Activated B cell treated with CpG ODN at 0.5 μM for 24 hours (primary cell): ENCODE results near the gene SHQ1. TPM values are rescaled to one million over a fixed set of nuclear protein-coding genes. Genes with fewer than 3 reads are reported as not detected.

ENCODE experiments used
- ATAC-seq: fragments of 200-7000 bp; cut with Tn5 transposase; one replicate; pipeline ENCODE4 v1.10.0; 2021; ENCODE audit warnings: low read depth, mild to moderate bottlenecking, moderate library complexity
- CTCF ChIA-PET: fragments of 350-600 bp; sonication (Branson Sonifier 250); formaldehyde crosslinking; loops from one replicate; lab custom pipeline; 2021; ENCODE audit warnings: antibody characterized with exemption; lab: Charles Lee
- POLR2A ChIA-PET: fragments of 350-600 bp; sonication (Branson Sonifier 250); formaldehyde crosslinking; loops from one replicate; lab custom pipeline; 2021; ENCODE audit warnings: antibody characterized with exemption; lab: Charles Lee
- DNase-seq: peaks from one replicate; pipeline ENCODE4 v3.0.0; 2022
- H3K27ac Mint-ChIP-seq: one replicate; pipeline ENCODE4 v1.8.0; 2020; ENCODE audit warnings: mixed read lengths
- H3K27me3 Mint-ChIP-seq: one replicate; pipeline ENCODE4 v1.8.0; 2021; ENCODE audit warnings: mixed read lengths
- H3K36me3 Mint-ChIP-seq: one replicate; pipeline ENCODE4 v1.8.0; 2021; ENCODE audit warnings: low read depth, mixed read lengths
- H3K4me1 Mint-ChIP-seq: one replicate; pipeline ENCODE4 v1.8.0; 2021; ENCODE audit warnings: mixed read lengths
- H3K4me3 Mint-ChIP-seq: one replicate; pipeline ENCODE4 v1.8.0; 2020; ENCODE audit warnings: mild to moderate bottlenecking, mixed read lengths
- H3K9me3 Mint-ChIP-seq: one replicate; pipeline ENCODE4 v1.8.0; 2020; ENCODE audit warnings: mixed read lengths
- CTCF ChIP-seq: fragments of 200-600 bp; IDR thresholded peaks from one replicate; pipeline ENCODE4 v1.8.0; 2022; ENCODE audit warnings: antibody characterized with exemption, mild to moderate bottlenecking
- intact Hi-C: fragments of 100-400 bp; cut with micrococcal nuclease; formaldehyde crosslinking; loops from one replicate; pipeline ENCODE4 v1.15.1; 2024
- total RNA-seq: library from RNA; stranded (reverse); gene quantifications from 2 replicates; pipeline ENCODE4 v1.2.3, GENCODE V29; 2022

SHQ1 gene
- total RNA-seq, 1 donor from 2014 or later = 25.3 TPM

GRCh38 chr3:72892081-72892775 is 44.0 kb upstream of the SHQ1 start:
- CTCF ChIA-PET = no interaction called here
- POLR2A ChIA-PET = no interaction called here
- no peak overlapping the region for H3K27ac Mint-ChIP-seq

GRCh38 chr3:72891053-72891855 is 43.0 kb upstream of the SHQ1 start:
- TF ChIP-seq CTCF = no peak
- H3K36me3 Mint-ChIP-seq = no peaks in the 10 kb centered on the region
- no peaks in the 10 kb centered on the region for H3K9me3 Mint-ChIP-seq
- H3K27me3 Mint-ChIP-seq = peaks cover 57% of the 10 kb centered on the region
- intact Hi-C loops = no loop called here
- ChIA-PET CTCF (no interaction called here), POLR2A (no interaction called here)
- DNase-seq (no peak), ATAC-seq (no peak)
- H3K4me1 Mint-ChIP-seq = peaks cover 12% of the 10 kb centered on the region
- no peak overlapping the region for H3K4me3 Mint-ChIP-seq
- H3K27ac Mint-ChIP-seq = no peak overlapping the region

More at GRCh38 chr3:72892081-72892775, 44.0 kb upstream of the SHQ1 start:
- Mint-ChIP-seq H3K36me3 (no peaks in the 10 kb centered on the region), H3K4me1 (peaks cover 10% of the 10 kb centered on the region), H3K27me3 (peaks cover 53% of the 10 kb centered on the region), H3K9me3 (no peaks in the 10 kb centered on the region), H3K4me3 (no peak overlapping the region)
- DNase-seq (no peak), ATAC-seq (no peak)
- no peak for TF ChIP-seq CTCF
- intact Hi-C loops = no loop called here

- peaks cover 12% of the 10 kb centered on the region for H3K4me1 Mint-ChIP-seq
- no peak for TF ChIP-seq CTCF
- POLR2A ChIA-PET = no interaction called here
These were observed 42.1 kb upstream of the SHQ1 start for GRCh38 chr3:72890166-72890925.

GRCh38 chr3:72889310-72890165 is 41.3 kb upstream of the SHQ1 start:
- CTCF ChIA-PET = no interaction called here
- DNase-seq = no peak
- POLR2A ChIA-PET = no interaction called here
- no peak overlapping the region for H3K4me3 Mint-ChIP-seq
- H3K4me1 Mint-ChIP-seq = peaks cover 12% of the 10 kb centered on the region
- intact Hi-C loops = no loop called here
- no peak for TF ChIP-seq CTCF
- no peak overlapping the region for H3K27ac Mint-ChIP-seq
- H3K27me3 Mint-ChIP-seq = peaks cover 70% of the 10 kb centered on the region
- no peak for ATAC-seq
- H3K36me3 Mint-ChIP-seq = no peaks in the 10 kb centered on the region
- no peaks in the 10 kb centered on the region for H3K9me3 Mint-ChIP-seq

More at GRCh38 chr3:72890166-72890925, 42.1 kb upstream of the SHQ1 start:
- no peak overlapping the region for H3K4me3 Mint-ChIP-seq
- intact Hi-C loops = no loop called here
- H3K27me3 Mint-ChIP-seq = peaks cover 62% of the 10 kb centered on the region
- no peaks in the 10 kb centered on the region for H3K36me3 Mint-ChIP-seq
- no peaks in the 10 kb centered on the region for H3K9me3 Mint-ChIP-seq
- ATAC-seq (no peak), DNase-seq (no peak)
- CTCF ChIA-PET = no interaction called here
- H3K27ac Mint-ChIP-seq = no peak overlapping the region
